ENCODE measurements around the gene TRAPPC3. TPM values are rescaled to one million over a fixed set of nuclear protein-coding genes. Genes with fewer than 3 reads are reported as not detected.

The TRAPPC3 gene
- total and polyA plus RNA-seq, 9 of the 15 experiments (the other 6 are each of a cell fraction or from before 2014, with no cell fraction given), result 20.6 to 141 (median 112) TPM

- TF ChIP-seq NCOA1 (IDR thresholded peaks at IDR 0.05; ENCODE audit: low read depth) (no peak), ZNF408 (CRISPR knock-in tag; IDR thresholded peaks at IDR 0.05; ENCODE audit: low read depth) (no peak), BRD9 (IDR thresholded peaks at IDR 0.05; ENCODE audit: low read depth, partially characterized antibody) (no peak), MXI1 (IDR thresholded peaks at IDR 0.05; ENCODE audit: low read depth, low read length) (no peak), RBM25 (IDR thresholded peaks at IDR 0.05; ENCODE audit: low read depth, low read length, severe bottlenecking) (peak; percentile 85), HOXB6 (CRISPR knock-in tag; IDR thresholded peaks at IDR 0.05; ENCODE audit: borderline replicate concordance) (no peak), RCOR1 (IDR thresholded peaks at IDR 0.05; ENCODE audit: borderline replicate concordance in 1 of 2, low read depth in 2 of 2, low read length in 2 of 2) (0 out of 4 replicates have a peak, but pooled peaks of 1 of the 2 experiments have one; percentile 9), ZBTB8A (IDR thresholded peaks at IDR 0.05; ENCODE audit: partially characterized antibody) (no peak), E2F3 (CRISPR knock-in tag; IDR thresholded peaks at IDR 0.05) (no peak), BDP1 (IDR thresholded peaks at IDR 0.05; ENCODE audit: insufficient read depth, insufficient read length) (no peak), ELF4 (CRISPR knock-in tag; IDR thresholded peaks at IDR 0.05) (no peak), ZZZ3 (IDR thresholded peaks at IDR 0.05) (no peak), NFE2L1 (tag; IDR thresholded peaks at IDR 0.05; ENCODE audit: borderline replicate concordance, low read depth) (no peak), ZNF764 (CRISPR knock-in tag; IDR thresholded peaks at IDR 0.05; ENCODE audit: low read depth) (no peak), CLOCK (CRISPR knock-in tag; IDR thresholded peaks at IDR 0.05; ENCODE audit: borderline replicate concordance) (no peak), ZNF449 (CRISPR knock-in tag; IDR thresholded peaks at IDR 0.05) (no peak)
- TF ChIP-seq, protein P1, sequence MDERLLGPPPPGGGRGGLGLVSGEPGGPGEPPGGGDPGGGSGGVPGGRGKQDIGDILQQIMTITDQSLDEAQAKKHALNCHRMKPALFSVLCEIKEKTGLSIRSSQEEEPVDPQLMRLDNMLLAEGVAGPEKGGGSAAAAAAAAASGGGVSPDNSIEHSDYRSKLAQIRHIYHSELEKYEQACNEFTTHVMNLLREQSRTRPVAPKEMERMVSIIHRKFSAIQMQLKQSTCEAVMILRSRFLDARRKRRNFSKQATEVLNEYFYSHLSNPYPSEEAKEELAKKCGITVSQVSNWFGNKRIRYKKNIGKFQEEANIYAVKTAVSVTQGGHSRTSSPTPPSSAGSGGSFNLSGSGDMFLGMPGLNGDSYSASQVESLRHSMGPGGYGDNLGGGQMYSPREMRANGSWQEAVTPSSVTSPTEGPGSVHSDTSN (CRISPR knock-in tag; IDR thresholded peaks at IDR 0.05; ENCODE audit: low read depth), result no peak
- TF ChIP-seq, protein P1 (tag; conservative IDR thresholded peaks at IDR 0.05; ENCODE audit: low read depth), result no peak
- TF ChIP-seq, protein P2, sequence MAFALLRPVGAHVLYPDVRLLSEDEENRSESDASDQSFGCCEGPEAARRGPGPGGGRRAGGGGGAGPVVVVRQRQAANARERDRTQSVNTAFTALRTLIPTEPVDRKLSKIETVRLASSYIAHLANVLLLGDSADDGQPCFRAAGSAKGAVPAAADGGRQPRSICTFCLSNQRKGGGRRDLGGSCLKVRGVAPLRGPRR (CRISPR knock-in tag; IDR thresholded peaks at IDR 0.05), result no peak
- TF ChIP-seq, protein P3, sequence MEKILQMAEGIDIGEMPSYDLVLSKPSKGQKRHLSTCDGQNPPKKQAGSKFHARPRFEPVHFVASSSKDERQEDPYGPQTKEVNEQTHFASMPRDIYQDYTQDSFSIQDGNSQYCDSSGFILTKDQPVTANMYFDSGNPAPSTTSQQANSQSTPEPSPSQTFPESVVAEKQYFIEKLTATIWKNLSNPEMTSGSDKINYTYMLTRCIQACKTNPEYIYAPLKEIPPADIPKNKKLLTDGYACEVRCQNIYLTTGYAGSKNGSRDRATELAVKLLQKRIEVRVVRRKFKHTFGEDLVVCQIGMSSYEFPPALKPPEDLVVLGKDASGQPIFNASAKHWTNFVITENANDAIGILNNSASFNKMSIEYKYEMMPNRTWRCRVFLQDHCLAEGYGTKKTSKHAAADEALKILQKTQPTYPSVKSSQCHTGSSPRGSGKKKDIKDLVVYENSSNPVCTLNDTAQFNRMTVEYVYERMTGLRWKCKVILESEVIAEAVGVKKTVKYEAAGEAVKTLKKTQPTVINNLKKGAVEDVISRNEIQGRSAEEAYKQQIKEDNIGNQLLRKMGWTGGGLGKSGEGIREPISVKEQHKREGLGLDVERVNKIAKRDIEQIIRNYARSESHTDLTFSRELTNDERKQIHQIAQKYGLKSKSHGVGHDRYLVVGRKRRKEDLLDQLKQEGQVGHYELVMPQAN (IDR thresholded peaks at IDR 0.05; ENCODE audit: borderline replicate concordance), result no peak
Observed at GRCh38 chr1:36143424-36143823, 5.9 kb downstream of the TRAPPC3 start (continued).

Measured in K562 (cell line).